OCI-LY1 (cell line): ENCODE measurements around the gene FHOD3.
"Not testable (repeated sequence)": the region's sequence is repeated elsewhere in the genome, so short reads cannot be mapped to it uniquely, and the experiment has no call there.

Source experiments
- H2AFZ ChIP-seq: fragments of 200-600 bp; sonication (generic), shearing (Covaris generic); 2 replicates; pipeline ENCODE4 v1.6.0; 2014; ENCODE audit warnings: antibody characterized with exemption, mild to moderate bottlenecking, low read length
- H3F3A ChIP-seq: fragments of 200-600 bp; sonication (generic), shearing (Covaris generic); 2 replicates; pipeline ENCODE4 v1.6.0; 2014; ENCODE audit warnings: mild to moderate bottlenecking, antibody characterized with exemption, low read length, moderate library complexity; ENCODE audit not compliant: insufficient read depth
- H3K27ac ChIP-seq: fragments of 200-600 bp; sonication (generic); 2 replicates; pipeline ENCODE4 v1.5.1; 2014; ENCODE audit warnings: low read length, mixed run types, mild to moderate bottlenecking, low read depth; ENCODE audit not compliant: poor library complexity, severe bottlenecking
- H3K27me3 ChIP-seq: fragments of 200-600 bp; sonication (generic); 2 replicates; pipeline ENCODE4 v1.6.0; 2014; ENCODE audit warnings: antibody characterized with exemption, mild to moderate bottlenecking, low read length, moderate library complexity; ENCODE audit not compliant: insufficient read depth
- H3K36me3 ChIP-seq: fragments of 200-600 bp; sonication (generic); 2 replicates; pipeline ENCODE4 v1.6.1; 2014; ENCODE audit warnings: mild to moderate bottlenecking, antibody characterized with exemption, low read length, moderate library complexity, mixed read lengths; ENCODE audit not compliant: insufficient read depth
- H3K4me1 ChIP-seq: fragments of 200-600 bp; sonication (generic); 2 replicates; pipeline ENCODE4 v1.5.1; 2014; ENCODE audit warnings: mild to moderate bottlenecking, low read length, moderate library complexity; ENCODE audit not compliant: insufficient read depth, severe bottlenecking
- H3K4me2 ChIP-seq: fragments of 200-600 bp; sonication (generic), shearing (Covaris generic); 2 replicates; pipeline ENCODE4 v1.6.1; 2014; ENCODE audit warnings: low read length
- H3K4me3 ChIP-seq: fragments of 200-600 bp; sonication (generic); 2 replicates; pipeline ENCODE4 v1.5.1; 2014; ENCODE audit warnings: low read length, low read depth, mild to moderate bottlenecking, mixed read lengths; ENCODE audit not compliant: poor library complexity, severe bottlenecking
- H3K79me2 ChIP-seq: fragments of 200-600 bp; shearing (Covaris generic); 2 replicates; pipeline ENCODE4 v1.6.1; 2016; ENCODE audit warnings: mixed run types, low read length, mixed read lengths; ENCODE audit not compliant: insufficient read depth
- H3K9ac ChIP-seq: fragments of 200-600 bp; sonication (generic), shearing (Covaris generic); 2 replicates; pipeline ENCODE4 v1.6.1; 2014; ENCODE audit warnings: mild to moderate bottlenecking, low read length, mixed read lengths
- H3K9me2 ChIP-seq: fragments of 200-600 bp; sonication (generic), shearing (Covaris generic); 2 replicates; pipeline ENCODE4 v1.6.1; 2014; ENCODE audit warnings: low read depth, mild to moderate bottlenecking, low read length, mixed read lengths
- H3K9me3 ChIP-seq: fragments of 200-600 bp; shearing (Covaris generic); 2 replicates; pipeline ENCODE4 v1.6.1; 2014; ENCODE audit warnings: low read length, mixed read lengths
- H4K20me1 ChIP-seq: fragments of 200-600 bp; sonication (generic), shearing (Covaris generic); 2 replicates; pipeline ENCODE4 v1.6.0; 2016; ENCODE audit warnings: mild to moderate bottlenecking, low read length; ENCODE audit not compliant: insufficient read depth
- CTCF ChIP-seq: fragments of 200-600 bp; sonication (generic), shearing (Covaris generic); IDR thresholded peaks from 2 replicates; pipeline ENCODE4 v1.5.1; 2017; ENCODE audit warnings: mild to moderate bottlenecking, antibody characterized with exemption, low read length, moderate library complexity, mixed read lengths
- EZH2 ChIP-seq: fragments of 200-600 bp; sonication (generic), shearing (Covaris generic); IDR thresholded peaks from 2 replicates; pipeline ENCODE4 v1.8.0; 2017; ENCODE audit warnings: borderline replicate concordance, mixed run types, mild to moderate bottlenecking, antibody characterized with exemption, low read length, moderate library complexity, mixed read lengths

The FHOD3 gene

GRCh38 chr18:36813101-36813775 is 515.7 kb downstream of the FHOD3 start:
- H3K9me2 ChIP-seq, result no peaks in the 10 kb centered on the region
- H3K4me3 ChIP-seq, result no peak overlapping the region
- H3K36me3 ChIP-seq, result peaks cover 60% of the 10 kb centered on the region
- no peaks in the 10 kb centered on the region for H3K27me3 ChIP-seq
- H3K4me2 ChIP-seq, result no peak overlapping the region
- H3K79me2 ChIP-seq, result no peaks in the 10 kb centered on the region
- no peaks in the 10 kb centered on the region for H3K4me1 ChIP-seq
- TF ChIP-seq EZH2, result no peak
- no peak for TF ChIP-seq CTCF
- H3K9ac ChIP-seq, result no peak overlapping the region
- no peak overlapping the region for H2AFZ ChIP-seq
- no peak overlapping the region for H3K27ac ChIP-seq
- no peaks in the 10 kb centered on the region for H3K9me3 ChIP-seq
- H3F3A ChIP-seq, result no peaks in the 10 kb centered on the region
- H4K20me1 ChIP-seq, result no peaks in the 10 kb centered on the region

- H2AFZ ChIP-seq, result no peak overlapping the region
- TF ChIP-seq EZH2, result no peak
- TF ChIP-seq CTCF, result no peak
- H3F3A ChIP-seq, result no peaks in the 10 kb centered on the region
- H3K36me3 ChIP-seq, result peaks cover 66% of the 10 kb centered on the region
- H3K9me3 ChIP-seq, result no peaks in the 10 kb centered on the region
- no peaks in the 10 kb centered on the region for H4K20me1 ChIP-seq
- no peaks in the 10 kb centered on the region for H3K4me1 ChIP-seq
- no peaks in the 10 kb centered on the region for H3K9me2 ChIP-seq
- no peak overlapping the region for H3K4me3 ChIP-seq
- no peak overlapping the region for H3K4me2 ChIP-seq
- no peaks in the 10 kb centered on the region for H3K79me2 ChIP-seq
- H3K9ac ChIP-seq, result no peak overlapping the region
- H3K27me3 ChIP-seq, result no peaks in the 10 kb centered on the region
- H3K27ac ChIP-seq, result no peak overlapping the region
These were observed 516.3 kb downstream of the FHOD3 start for GRCh38 chr18:36813824-36814223.

- Histone ChIP-seq H3K79me2 (no peaks in the 10 kb centered on the region), H3K36me3 (peaks cover 77% of the 10 kb centered on the region), H3K4me3 (no peak overlapping the region), H2AFZ (no peak overlapping the region), H3K9me2 (no peaks in the 10 kb centered on the region), H3K4me2 (no peak overlapping the region), H3K27ac (no peak overlapping the region), H3K9ac (no peak overlapping the region), H4K20me1 (no peaks in the 10 kb centered on the region), H3K4me1 (no peaks in the 10 kb centered on the region), H3K9me3 (no peaks in the 10 kb centered on the region), H3F3A (no peaks in the 10 kb centered on the region; the same call in 1 of the 2 replicates), H3K27me3 (no peaks in the 10 kb centered on the region)
- no peak for TF ChIP-seq EZH2
- TF ChIP-seq CTCF, result no peak
These were observed 517.5 kb downstream of the FHOD3 start for GRCh38 chr18:36814994-36815393.

- H3K9me2 ChIP-seq, H3K9me3 ChIP-seq, H4K20me1 ChIP-seq, H2AFZ ChIP-seq, H3K4me3 ChIP-seq, H3K27ac ChIP-seq, H3K9ac ChIP-seq, H3F3A ChIP-seq, H3K4me2 ChIP-seq, H3K27me3 ChIP-seq, H3K79me2 ChIP-seq, H3K4me1 ChIP-seq: not testable (repeated sequence)
- peaks cover 74% of the 10 kb centered on the region for H3K36me3 ChIP-seq
These were observed 518.6 kb downstream of the FHOD3 start for GRCh38 chr18:36816096-36816495.
